Stimulated activated CD8-positive, alpha-beta memory T cell treated with anti-CD3 and anti-CD28 coated beads, Interleukin-12 subunit alpha, Interleukin-12 subunit beta, amount 100 ng/mL, for 24 hours (primary cell): Measurements from ENCODE around the gene DHFR.
"Not testable (repeated sequence)": the region's sequence is repeated elsewhere in the genome, so short reads cannot be mapped to it uniquely, and the experiment has no call there.

ENCODE experiments used
- DNase-seq: peaks from one replicate; pipeline ENCODE4 v3.0.0-alpha.2; 2020; ENCODE audit errors: extremely low read depth

The DHFR gene

DNA sequence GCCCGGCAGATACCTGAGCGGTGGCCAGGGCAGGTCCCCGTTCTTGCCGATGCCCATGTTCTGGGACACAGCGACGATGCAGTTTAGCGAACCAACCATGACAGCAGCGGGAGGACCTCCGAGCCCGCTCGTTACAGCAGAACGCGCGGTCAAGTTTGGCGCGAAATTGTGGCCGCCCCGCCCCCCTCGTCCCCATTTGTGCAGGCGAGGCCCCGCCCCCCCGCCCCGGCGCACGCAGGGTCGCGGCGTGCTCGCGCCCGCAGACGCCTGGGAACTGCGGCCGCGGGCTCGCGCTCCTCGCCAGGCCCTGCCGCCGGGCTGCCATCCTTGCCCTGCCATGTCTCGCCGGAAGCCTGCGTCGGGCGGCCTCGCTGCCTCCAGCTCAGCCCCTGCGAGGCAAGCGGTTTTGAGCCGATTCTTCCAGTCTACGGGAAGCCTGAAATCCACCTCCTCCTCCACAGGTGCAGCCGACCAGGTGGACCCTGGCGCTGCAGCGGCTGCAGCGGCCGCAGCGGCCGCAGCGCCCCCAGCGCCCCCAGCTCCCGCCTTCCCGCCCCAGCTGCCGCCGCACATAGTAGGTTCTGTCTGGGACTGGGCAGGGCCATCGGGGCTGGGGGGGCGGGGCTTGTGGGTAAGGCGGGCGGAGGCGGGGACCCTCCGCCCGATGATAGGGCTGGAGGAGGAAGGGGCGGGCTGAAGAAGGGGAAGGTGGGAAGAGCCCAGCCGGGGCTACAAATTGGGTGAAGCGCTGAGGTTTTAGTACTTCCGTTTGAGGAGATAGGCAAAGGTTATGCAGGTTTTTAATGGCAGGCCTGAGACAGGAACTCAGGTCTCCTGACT, at the start of gene DHFR, which contains the start of gene MSH3:
DHFR (minus strand) TSS at position 593 of the 840 bp plus-strand sequence; CDS start at position 99, 494 bp downstream.
MSH3 (plus strand) TSS at position 262 of the 840 bp plus-strand sequence; CDS start at position 338, 76 bp downstream.
- peak; percentile 80 for DNase-seq

DNA sequence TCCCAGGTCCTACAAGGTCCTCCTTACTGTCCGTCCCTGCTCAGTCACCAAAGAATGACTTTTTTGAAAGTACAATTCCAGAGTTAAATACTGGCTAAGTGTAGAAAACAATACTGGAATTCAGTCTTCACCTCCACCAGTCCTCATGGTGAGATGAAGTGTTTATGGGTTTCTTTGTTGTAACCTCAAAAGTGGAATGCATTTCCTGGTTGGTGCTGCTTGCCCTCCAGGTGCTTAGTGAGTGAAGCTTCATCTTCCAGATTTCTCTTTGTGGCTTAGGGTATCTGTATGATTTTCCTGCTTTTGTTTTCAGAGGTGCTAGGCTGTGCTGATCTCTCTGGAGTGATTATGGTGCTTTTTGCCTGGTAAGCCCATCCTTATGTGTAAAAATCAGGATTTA, 49.4 kb upstream of the DHFR start:
- DNase-seq, result no peak

DNA sequence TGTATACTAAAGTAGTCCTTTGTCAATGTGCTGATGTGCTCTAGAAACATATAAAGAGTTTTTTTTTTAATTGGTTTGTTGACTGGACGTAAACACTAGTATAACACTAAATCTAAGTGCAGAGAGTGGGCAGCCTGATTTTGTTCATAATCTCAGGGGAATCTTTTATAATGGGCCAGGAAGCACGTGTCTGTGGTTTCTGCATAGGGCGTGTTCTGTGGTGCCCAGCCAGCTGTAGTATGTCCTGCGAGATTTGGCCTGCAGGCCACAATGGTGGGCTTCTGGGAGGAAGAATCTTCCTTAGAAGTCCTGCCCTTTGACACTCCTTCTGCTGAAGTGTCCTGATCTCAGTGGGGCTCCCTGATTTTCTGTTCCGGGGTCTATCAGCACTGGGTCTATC, 49.0 kb upstream of the DHFR start:
- DNase-seq, result no peak

DNA sequence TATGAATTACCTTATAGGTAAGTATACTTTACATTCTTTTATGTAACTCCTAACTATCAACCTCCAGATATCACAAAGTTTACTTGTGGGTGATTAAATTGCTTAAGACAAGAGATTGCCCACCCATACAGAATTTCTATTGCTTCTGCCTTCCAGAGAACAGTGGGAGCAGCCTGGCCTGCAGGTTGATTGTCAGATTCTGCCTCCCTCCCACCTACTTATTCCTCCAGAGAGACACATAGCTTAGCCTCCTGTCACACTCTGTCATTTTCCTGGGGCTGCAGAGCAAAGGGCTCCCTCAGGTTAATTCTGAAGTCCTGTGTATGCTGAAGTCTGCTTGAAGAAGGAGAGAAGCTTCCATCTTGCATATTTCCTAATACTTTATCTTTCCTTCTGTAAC, 48.5 kb upstream of the DHFR start:
- DNase-seq, result no peak

DNA sequence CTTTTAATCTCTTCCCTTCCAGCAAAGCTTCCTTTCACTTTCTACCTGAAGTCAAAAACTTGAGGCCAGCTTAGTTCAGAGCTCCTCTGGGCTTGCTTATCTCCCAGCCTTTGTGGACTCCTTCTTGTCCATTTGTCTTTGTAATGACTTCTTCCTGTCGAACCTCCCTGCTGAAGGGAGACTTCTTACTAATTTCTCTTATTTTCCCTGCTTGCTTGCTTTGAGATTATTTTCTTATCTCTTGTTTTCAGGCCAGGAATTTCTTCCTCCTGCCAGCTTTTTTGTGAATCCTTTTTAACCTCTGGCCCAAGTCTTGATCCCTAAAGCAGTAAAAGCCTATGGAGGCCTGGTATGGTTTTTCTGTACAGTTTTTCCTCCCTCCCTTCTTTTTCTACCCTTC, 46.8 kb upstream of the DHFR start:
- no peak for DNase-seq

DNA sequence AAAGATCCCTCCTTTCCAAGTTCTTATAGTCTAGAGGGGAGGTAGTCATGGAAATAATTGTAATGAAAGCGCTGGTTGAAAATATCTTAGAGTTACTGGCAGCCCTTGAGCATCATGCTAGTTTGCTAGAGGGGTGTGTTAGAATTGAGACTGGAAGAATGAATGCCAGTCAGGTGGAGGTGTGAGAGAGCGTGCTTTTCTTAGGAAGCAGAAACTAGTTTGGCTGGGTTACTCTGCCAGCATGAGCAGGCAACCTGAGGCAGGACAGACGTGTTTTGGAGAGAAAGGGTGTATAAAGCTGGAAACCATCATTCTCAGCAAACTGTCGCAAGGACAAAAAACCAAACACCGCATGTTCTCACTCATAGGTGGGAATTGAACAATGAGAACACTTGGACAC, 43.6 kb upstream of the DHFR start:
- DNase-seq, result no peak

DNA sequence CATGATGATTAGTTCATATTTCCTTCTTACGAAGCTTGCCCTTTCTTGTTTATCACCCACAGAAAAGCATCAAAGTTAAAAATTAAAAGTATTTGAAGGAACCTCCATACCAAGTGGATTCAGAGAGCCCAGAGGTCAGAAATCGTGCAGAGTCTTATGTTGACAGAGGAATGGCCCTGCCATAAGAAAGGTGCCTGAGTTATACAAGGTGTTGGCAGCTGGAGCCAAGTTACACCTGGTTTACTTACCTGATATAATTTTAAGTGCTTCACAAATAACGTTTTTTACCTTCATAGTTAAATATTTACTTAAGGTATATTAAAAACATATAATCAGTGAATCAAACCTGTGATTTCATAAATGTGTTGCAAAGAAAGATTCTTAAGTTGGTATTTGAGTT, 42.3 kb upstream of the DHFR start:
- no peak for DNase-seq

DNA sequence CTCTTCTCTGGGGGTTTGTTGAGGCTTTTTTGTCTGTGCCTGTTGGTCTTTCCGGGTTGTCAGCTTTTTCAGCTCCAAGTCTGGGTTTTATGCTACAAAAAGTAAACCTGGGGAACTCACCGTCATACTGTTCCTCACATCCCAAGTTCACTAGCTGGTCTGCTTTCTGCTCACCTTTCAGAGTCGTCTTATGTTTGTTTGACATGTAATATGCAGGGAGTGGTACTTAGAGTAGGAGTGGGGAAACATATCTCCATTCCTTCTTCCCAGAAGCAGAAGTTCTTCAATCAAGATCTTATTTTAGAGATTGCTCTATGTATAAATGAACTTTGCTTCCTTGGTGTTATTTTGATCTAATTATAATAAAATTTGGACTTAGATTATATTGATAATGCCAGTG, 41.7 kb upstream of the DHFR start:
- no peak for DNase-seq

DNA sequence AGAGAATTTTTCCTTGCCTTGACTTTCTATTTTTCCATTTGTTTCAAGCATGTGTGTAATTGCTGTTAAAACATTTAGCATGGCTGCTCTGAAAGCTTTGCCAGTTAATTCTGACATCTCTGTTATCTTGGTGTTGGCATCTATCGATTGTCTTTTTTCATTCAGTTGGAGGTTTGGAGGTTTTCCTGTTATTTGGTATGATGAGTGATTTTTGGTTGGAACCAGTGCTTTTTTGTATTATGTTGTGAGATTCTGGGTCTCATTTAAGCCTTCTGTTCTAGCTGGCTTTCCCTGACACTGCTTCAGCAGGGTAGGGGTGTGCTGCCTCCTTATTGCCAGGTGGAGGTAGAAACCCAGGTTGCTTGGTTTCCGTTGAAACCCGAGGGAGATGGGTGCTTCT, 40.9 kb upstream of the DHFR start:
- DNase-seq, result no peak

DNA sequence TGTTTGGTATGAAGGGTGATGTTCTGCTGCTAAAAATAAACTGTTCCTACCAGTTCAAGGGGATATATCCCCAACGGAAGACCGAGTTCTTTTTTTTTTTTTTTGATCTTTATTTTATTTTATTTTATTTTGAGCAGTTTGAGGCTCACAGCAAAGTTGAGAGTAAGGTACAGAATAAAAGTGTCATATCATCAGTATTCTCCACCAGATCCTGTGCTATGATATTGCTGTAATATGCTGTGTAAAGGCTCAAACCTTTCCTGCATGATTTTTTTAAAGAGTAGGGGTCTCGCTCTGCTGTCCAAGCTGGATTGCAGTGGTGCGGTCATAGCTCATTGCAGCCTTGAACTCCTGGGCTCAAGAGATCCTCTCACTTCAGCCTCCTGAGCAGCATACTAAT, 34.8 kb upstream of the DHFR start:
- DNase-seq, result no peak

DNA sequence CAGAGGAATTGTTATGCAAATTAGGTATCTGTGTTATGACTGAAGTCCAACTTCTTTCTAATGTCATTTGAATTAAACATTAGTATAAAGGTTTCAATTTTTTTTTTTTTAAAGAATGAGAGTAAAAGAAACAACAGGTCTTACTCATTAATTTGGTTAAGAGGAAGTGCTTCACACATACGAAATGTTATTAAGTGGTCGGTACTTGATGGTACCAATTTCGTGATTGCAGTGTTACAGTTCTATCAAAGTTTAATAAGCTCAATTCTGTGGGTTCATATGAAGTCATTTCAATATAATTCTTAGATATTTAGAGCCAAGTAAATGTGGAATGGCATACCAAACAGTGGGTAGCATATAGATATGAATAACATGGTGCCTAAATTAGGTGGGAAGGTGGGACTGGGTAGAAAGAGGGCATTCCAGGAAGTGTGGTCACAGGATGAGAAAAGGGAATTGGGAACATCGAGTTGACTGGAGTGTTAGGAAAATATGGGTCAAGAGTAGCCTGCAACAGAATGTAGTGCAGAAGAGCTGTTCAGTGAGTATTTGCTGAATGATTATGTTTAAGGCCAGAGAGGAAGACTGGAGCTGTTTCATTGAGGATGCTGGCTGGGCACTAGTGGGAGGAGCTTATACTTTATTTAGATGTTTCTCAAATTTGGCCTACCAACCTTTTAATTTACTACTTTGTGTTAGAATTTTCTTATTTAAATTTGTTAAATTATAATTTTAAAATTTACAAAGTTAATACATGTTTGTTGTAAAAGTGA, 34.1 kb upstream of the DHFR start:
- DNase-seq, result no peak

DNA sequence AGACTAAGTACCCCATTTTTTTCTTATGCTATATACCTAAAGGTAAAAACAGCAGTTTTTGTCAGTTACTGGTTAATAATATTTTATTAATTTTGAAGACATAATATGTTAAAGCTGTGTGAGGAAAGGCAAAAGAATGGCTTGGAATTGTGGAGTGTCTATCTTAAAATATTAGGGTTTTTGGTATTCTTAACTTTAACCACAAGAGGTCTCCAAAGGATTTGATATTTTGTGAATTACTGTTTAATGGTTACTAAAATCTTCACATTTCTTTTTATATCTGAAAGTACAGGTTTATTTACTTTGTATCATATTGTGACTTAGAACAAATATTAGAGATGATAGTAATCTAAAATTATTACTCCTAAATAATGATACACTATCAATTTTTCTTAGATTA, 32.0 kb upstream of the DHFR start:
- no peak for DNase-seq

DNA sequence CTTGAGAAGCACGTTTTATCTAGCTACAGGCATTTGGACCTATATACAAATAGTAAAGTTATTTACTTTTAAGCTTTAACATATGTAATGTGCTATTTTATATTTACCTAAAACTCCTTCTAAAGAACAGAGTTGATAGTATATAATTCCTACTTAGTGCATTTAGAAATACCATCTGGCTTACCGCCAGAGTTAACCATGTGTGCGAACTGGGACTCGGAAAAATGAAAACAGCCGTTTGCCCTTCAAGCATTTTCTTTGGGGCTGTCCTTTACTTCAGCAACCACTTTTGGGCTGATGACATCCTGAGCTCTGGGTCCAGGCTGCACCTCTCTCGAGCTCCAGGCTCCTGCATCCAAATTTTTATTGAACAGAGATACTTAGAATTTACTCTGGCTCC, 21.9 kb upstream of the DHFR start:
- DNase-seq, result no peak

DNA sequence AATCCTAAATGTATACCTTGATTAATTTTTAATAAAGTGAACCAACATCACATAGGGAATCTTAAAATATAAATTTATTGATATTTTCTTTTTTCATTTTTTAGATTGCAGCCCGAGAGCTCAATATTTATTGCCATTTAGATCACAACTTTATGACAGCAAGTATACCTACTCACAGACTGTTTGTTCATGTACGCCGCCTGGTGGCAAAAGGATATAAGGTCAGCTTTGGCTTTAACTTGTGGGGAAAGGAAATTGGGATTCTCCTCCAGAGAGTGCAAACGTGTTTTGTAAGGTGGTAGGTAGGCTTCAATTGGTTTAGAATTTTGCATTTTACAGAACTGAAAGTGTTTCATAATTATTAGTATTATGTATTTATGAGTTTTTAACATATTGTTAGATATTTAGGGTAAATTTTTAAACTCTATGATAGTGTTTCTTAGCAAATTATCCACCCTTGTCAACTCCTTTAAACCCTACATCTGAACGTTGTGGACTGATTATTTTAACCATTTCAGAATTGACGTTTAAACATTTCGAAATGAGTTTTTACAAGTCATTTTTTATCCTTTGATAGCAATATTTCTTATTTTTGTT, 17.5 kb upstream of the DHFR start:
- peak; percentile 24 for DNase-seq

DNA sequence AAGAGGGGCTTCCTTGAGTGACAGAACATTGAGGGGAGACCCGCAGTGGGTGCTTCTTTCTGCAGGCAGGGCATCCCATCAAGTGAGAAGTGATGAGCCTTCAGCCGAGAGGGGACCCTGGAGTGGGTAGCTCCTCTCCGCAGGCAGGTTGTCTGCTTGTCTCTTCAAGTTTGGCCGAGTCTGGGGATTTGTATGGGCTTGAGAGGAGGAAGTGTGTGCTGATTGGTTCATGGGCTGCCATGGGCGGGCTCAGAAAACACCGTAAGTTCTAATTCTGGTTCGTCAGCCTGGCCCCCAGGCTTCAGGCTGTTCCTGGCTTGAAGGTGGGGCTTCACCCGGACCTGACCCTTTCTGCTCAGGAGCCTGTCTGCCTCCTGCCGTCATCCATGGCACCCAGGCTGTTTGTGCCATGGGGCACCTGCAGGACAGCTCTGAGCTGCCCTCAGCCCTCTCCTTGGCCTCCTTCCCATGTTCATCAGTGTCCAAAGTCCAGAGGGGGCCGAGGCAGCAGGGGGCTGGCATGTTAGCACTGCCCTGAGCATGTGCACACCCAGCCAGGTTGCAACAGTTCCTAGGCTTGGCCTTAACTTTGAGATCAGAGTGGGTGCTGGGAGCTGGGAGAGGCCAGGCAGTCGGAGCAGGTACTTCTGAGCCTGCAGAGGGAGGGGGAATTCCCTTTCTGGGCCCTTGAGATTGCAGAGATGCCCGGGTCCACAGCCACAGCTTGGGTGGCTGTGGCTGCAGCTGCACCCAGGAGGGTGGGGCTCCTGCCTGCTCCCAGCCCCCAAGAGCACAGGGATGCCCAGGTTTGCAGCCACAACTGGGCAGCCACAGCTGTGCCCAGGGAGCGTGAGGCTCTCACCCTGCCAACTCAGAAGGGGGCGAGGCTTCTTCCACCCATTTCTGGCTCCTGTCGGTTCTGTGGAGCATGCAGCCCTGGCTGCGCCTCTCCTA, 13.5 kb upstream of the DHFR start:
- DNase-seq, result no peak

DNA sequence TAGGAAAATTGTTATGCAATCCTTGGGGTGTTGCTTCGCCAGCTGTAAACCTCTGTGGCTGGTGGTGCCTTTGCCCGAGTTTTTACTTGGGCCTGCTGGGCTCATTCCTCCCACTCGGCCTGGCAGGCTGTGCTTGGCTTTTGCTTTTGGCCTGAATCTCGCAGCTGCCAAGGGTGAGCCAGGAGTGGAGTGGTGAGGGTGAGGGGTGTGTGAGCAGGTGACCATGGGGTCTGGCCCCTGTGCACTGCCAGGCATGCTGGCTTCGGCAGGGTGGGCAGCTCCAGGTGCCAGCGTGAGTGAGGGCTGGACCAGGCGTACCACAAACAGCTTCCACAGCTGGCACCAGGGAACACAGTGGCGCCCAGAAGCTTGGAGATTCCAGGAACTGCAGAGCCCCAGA, 12.6 kb upstream of the DHFR start:
- DNase-seq, result no peak

DNA sequence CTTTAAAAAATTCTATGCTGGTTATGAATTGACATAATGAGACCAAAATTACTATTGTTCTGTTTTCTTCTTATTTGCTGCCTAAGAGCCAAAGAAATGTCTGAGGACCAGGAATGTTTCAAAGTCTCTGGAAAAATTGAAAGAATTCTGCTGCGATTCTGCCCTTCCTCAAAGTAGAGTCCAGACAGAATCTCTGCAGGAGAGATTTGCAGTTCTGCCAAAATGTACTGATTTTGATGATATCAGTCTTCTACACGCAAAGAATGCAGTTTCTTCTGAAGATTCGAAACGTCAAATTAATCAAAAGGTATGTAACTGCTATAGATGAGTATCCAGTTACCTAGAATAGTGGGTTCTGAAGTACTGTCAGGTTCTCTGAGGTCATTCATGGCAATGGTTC, 10.3 kb upstream of the DHFR start:
- no peak for DNase-seq

DNA sequence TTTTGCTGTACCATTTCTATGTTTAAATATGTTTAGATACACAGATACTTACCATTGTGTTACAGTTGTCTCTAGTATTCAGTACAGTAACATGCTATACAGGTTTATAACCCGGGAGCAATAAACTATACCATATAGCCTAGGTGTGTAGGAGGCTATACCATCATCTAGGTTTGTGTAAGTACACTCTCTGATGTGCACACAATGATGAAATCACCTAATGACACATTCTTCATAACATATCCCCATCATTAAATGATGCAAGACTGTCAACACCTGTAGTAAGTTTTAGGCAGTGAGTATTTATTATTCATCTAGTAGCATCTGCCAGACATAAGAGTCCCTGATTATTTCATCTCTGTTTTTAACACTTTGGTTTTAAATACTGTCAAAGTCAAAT, 7.3 kb upstream of the DHFR start:
- DNase-seq, result no peak

DNA sequence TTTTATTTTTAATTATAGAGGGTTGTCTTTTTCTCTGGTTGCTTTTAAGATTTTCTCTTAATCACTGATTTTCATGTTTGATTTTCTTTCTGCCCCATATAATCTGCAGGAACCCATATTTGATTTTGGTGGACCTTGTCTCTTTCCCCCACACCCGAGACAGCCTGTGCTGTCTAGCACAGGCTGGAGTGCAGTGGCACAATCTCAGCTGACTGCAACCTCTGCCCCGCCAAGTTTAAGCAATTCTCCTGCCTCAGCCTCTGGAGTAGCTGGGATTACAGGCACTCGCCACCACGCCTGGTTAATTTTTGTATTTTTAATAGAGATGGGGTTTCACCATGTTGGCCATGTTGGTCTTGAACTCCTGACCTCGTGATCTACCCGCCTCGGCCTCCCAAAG, 5.9 kb upstream of the DHFR start:
- not testable (repeated sequence) for DNase-seq

DNA sequence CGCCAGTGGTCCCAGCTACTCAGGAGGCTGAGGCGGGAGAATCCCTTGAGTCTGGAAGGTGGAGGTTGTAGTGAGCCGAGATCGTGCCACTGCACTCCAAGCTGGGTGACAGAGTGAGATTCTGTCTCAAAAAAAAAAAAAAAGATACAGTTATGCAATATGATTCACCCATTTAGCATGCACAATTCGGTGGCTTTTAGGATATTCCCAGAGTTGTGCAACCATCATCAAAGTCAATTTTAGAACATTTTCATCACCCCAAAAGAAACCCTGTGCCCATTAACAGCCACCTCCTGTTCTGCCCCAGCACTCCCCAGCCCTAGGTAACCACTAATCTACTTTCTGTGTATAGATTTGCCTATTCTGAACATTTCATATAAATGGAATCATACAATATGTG, 4.3 kb upstream of the DHFR start:
- no peak for DNase-seq

DNA sequence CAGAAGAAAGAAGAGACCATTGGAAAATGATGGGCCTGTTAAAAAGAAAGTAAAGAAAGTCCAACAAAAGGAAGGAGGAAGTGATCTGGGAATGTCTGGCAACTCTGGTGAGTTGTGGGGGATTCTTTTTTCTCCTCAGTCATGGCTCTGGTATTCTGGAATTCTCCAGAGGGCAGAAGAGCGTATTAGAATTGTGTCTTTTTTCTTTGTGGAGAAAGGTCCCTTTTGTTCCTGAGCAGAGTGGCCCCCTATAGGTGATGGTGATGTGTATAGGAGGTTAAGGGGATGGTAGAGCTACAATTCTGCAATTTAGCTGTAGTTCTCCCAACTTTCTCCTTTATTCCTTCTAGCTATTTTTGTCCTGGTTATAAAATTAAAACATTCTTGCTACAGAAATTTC, 1.6 kb upstream of the DHFR start:
- no peak for DNase-seq
